ENCODE results near the gene PADI3. TPM values are rescaled to one million over a fixed set of nuclear protein-coding genes. Genes with fewer than 3 reads are reported as not detected.

Gene PADI3
- total and polyA plus RNA-seq, 2 of the 8 experiments (the other 6 are each of a cell fraction or from before 2014, with no cell fraction given) = 0.37 to 0.94 TPM

DNA sequence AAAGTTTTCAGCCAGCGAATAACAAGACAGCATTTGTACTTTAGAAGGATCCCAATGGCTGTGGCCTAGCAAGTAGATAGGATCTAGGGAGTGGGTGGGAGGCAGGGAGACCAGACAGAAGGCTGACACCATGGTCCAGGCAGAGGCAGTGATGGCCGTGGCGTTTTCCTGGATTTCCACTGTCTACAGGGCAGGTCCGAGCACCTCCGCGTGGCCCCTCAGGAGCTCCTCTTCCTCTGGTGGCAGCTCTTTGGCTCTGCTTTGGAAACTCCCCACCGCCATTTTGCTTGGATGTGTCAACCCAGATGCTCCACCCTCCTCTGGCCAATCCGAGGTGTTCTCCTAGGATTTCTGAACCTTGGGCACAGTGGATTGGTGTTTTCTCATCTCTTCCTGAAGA lies 84.2 kb downstream of the PADI3 start:
- Histone ChIP-seq H3K4me1 (replicated peaks in 1 of 4; ENCODE audit: control insufficient read depth in 3 of 4, insufficient read depth in 4 of 4, low read length in 3 of 4) (no peaks in the 10 kb centered on the region), H3K14ac (ENCODE audit: insufficient read length) (no peak overlapping the region), H3K18ac (ENCODE audit: extremely low read depth, low read length) (no peak overlapping the region), H3K9ac (replicated peaks in 1 of 4; ENCODE audit: extremely low read depth in 1 of 4, low read depth in 3 of 4, low read length in 3 of 4) (no peak overlapping the region), H3K56ac (replicated peaks; ENCODE audit: insufficient read length, low read depth, low read length) (no peak overlapping the region), H3K36me3 (ENCODE audit: control insufficient read depth in 2 of 4, insufficient read depth in 4 of 4, low read length in 3 of 4) (no peaks in the 10 kb centered on the region), H4K5ac (ENCODE audit: insufficient read length, low read depth, low read length) (no peak overlapping the region), H4K8ac (ENCODE audit: extremely low read depth, insufficient read depth, low read length) (no peak overlapping the region), H3K27me3 (replicated peaks in 1 of 4; ENCODE audit: control insufficient read depth in 3 of 4, extremely low read depth in 1 of 4, insufficient read depth in 3 of 4, low read length in 3 of 4) (peaks cover 0 to 3% (median 0%) of the 10 kb centered on the region in 4 experiments; a peak in 4 of 7 replicates), H2AFZ (ENCODE audit: low read length) (no peak overlapping the region), H3K4ac (replicated peaks; ENCODE audit: insufficient read length, low read depth, low read length) (no peak overlapping the region), H3K79me1 (ENCODE audit: low read depth, low read length) (no peaks in the 10 kb centered on the region), H3K23me2 (ENCODE audit: low read depth, low read length) (peaks cover 3% of the 10 kb centered on the region; the same call in 1 of the 2 replicates), H3K4me2 (ENCODE audit: insufficient read depth in 1 of 2, low read depth in 2 of 2, low read length in 2 of 2) (no peak overlapping the region), H3K79me2 (ENCODE audit: control insufficient read depth in 1 of 2, insufficient read depth in 2 of 2, low read length in 2 of 2) (no peaks in the 10 kb centered on the region), H2BK120ac (replicated peaks; ENCODE audit: low read depth, low read length) (no peak overlapping the region), H3K4me3 (ENCODE audit: extremely low read depth in 1 of 4, insufficient read depth in 2 of 4, low read depth in 3 of 4, low read length in 4 of 4) (no peak overlapping the region), H3K27ac (ENCODE audit: low read depth, low read length) (no peak overlapping the region), H3K9me3 (ENCODE audit: insufficient read depth in 2 of 2, low read depth in 1 of 2, low read length in 1 of 2) (no peaks in the 10 kb centered on the region), H2BK5ac (ENCODE audit: low read depth, low read length) (no peak overlapping the region), H2AK5ac (ENCODE audit: low read depth, low read length) (no peak overlapping the region), H4K20me1 (replicated peaks in 1 of 2; ENCODE audit: control insufficient read depth in 1 of 2, insufficient read depth in 2 of 2, low read length in 2 of 2) (no peaks in the 10 kb centered on the region), H2BK15ac (ENCODE audit: low read length) (no peak overlapping the region), H3K23ac (ENCODE audit: insufficient read length) (no peak overlapping the region), H2BK12ac (ENCODE audit: low read depth, low read length) (no peak overlapping the region), H4K91ac (replicated peaks; ENCODE audit: insufficient read length, low read length) (no peak overlapping the region), H2BK20ac (ENCODE audit: low read length) (no peak overlapping the region)
- 93% methylated on average over 8 of the region's 8 CpGs; no CpG with 5 or more reads in 1 of the 2 experiments for WGBS, 2 experiments (ENCODE audit: extremely low coverage in 1 of 2, insufficient coverage in 1 of 2, insufficient read length in 1 of 2, insufficient replicate concordance in 2 of 2, low coverage in 1 of 2, low lambda C conversion rate in 2 of 2, missing lambda C conversion rate in 1 of 2)
- FAIRE-seq (no peak), DNase-seq (ENCODE audit: low read depth in 1 of 2, low spot score in 2 of 2) (no peak)
- ChIA-PET CTCF (ENCODE audit: partially characterized antibody) (interaction anchor here (0.5 to 3.3 kb wide), 9 partner anchors 10 to 273 kb away, joined by 3 to 12 read pairs (median 4); no protein-coding TSS in a partner anchor), POLR2A (ENCODE audit: partially characterized antibody) (interaction anchor here (0.7 kb wide), 1 partner anchor 42 kb away, joined by 4 read pairs; no protein-coding TSS in a partner anchor)
- no peak for TF ChIP-seq ASH2L (IDR thresholded peaks at IDR 0.05; ENCODE audit: low read length)
- no peak for TF ChIP-seq CEBPB (IDR thresholded peaks at IDR 0.05; ENCODE audit: low read depth, low read length)
- TF ChIP-seq SIRT6 (IDR thresholded peaks at IDR 0.05; ENCODE audit: low read length) = no peak
- TF ChIP-seq HDAC2 (IDR thresholded peaks at IDR 0.05; ENCODE audit: borderline replicate concordance in 1 of 2, low read depth in 2 of 2, low read length in 2 of 2) = no peak
- TF ChIP-seq RAD21 (IDR thresholded peaks at IDR 0.05 in 1 of 2, conservative IDR thresholded peaks at IDR 0.05 in 1 of 2; ENCODE audit: low read depth in 2 of 2, low read length in 2 of 2) = no peak
- no peak for TF ChIP-seq POLR2AphosphoS5 (IDR thresholded peaks at IDR 0.05; ENCODE audit: low read depth, low read length)
- no peak for TF ChIP-seq ZNF274 (IDR thresholded peaks at IDR 0.05; ENCODE audit: borderline replicate concordance, extremely low read depth, low read length)
- TF ChIP-seq, protein P1, sequence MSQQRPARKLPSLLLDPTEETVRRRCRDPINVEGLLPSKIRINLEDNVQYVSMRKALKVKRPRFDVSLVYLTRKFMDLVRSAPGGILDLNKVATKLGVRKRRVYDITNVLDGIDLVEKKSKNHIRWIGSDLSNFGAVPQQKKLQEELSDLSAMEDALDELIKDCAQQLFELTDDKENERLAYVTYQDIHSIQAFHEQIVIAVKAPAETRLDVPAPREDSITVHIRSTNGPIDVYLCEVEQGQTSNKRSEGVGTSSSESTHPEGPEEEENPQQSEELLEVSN (IDR thresholded peaks at IDR 0.05) = no peak
- TF ChIP-seq, protein P2, sequence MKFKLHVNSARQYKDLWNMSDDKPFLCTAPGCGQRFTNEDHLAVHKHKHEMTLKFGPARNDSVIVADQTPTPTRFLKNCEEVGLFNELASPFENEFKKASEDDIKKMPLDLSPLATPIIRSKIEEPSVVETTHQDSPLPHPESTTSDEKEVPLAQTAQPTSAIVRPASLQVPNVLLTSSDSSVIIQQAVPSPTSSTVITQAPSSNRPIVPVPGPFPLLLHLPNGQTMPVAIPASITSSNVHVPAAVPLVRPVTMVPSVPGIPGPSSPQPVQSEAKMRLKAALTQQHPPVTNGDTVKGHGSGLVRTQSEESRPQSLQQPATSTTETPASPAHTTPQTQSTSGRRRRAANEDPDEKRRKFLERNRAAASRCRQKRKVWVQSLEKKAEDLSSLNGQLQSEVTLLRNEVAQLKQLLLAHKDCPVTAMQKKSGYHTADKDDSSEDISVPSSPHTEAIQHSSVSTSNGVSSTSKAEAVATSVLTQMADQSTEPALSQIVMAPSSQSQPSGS (IDR thresholded peaks at IDR 0.05; ENCODE audit: low read length) = no peak
- no peak for TF ChIP-seq SP4 (IDR thresholded peaks at IDR 0.05; ENCODE audit: low read length)
- no peak for TF ChIP-seq TCF12 (IDR thresholded peaks at IDR 0.05; ENCODE audit: low read depth, low read length)
- no peak for TF ChIP-seq KDM1A (IDR thresholded peaks at IDR 0.05; ENCODE audit: borderline replicate concordance, low read length)

All from H1 (cell line).